ENCODE data around the gene MAGI1. TPM values are rescaled to one million over a fixed set of nuclear protein-coding genes. Genes with fewer than 3 reads are reported as not detected.

The MAGI1 gene
- total and polyA plus RNA-seq, 7 donors: 10.2 to 54.0 (median 29.8) TPM

DNA sequence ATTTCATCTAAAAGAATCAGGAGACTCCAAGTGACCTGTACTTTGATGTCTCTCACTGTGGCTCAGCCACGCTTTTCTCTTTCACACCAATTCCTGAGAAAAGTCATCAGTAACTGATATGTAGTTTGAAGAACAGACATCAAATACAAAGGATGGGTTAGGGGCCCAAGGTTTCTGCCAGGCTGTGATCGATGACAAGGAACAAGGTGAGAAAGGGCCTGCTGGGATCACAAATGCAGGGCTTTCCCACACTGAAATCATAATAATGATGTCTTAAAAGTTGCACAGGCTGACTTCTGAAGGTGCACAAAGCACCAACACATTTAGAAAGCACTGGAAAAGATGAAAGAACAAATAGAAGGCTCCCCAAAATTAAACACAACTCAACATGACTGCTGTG lies 396.9 kb downstream of the MAGI1 start:
- peaks cover 0 to 4% (median 0%) of the 10 kb centered on the region in 4 donors for H3K9me3 ChIP-seq
- H3K4me3 ChIP-seq: no peak overlapping the region
- intact Hi-C loops (cut with DNase I): no loop called here
- no peak for DNase-seq
- no peaks in the 10 kb centered on the region for H3K27me3 ChIP-seq
- 65 to 84% methylated on average over 2 of the region's 2 CpGs for WGBS, 2 donors
- H3K4me1 ChIP-seq: peaks cover 0 to 16% (median 6%) of the 10 kb centered on the region in 4 donors
- H3K36me3 ChIP-seq: no peaks in the 10 kb centered on the region
- no peak for TF ChIP-seq POLR2AphosphoS5 (IDR thresholded peaks at IDR 0.05)
- no peak for TF ChIP-seq POLR2A (IDR thresholded peaks at IDR 0.05)
- TF ChIP-seq, protein P1, sequence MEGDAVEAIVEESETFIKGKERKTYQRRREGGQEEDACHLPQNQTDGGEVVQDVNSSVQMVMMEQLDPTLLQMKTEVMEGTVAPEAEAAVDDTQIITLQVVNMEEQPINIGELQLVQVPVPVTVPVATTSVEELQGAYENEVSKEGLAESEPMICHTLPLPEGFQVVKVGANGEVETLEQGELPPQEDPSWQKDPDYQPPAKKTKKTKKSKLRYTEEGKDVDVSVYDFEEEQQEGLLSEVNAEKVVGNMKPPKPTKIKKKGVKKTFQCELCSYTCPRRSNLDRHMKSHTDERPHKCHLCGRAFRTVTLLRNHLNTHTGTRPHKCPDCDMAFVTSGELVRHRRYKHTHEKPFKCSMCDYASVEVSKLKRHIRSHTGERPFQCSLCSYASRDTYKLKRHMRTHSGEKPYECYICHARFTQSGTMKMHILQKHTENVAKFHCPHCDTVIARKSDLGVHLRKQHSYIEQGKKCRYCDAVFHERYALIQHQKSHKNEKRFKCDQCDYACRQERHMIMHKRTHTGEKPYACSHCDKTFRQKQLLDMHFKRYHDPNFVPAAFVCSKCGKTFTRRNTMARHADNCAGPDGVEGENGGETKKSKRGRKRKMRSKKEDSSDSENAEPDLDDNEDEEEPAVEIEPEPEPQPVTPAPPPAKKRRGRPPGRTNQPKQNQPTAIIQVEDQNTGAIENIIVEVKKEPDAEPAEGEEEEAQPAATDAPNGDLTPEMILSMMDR (IDR thresholded peaks at IDR 0.05): no peak
- H3K27ac ChIP-seq: no peak overlapping the region

DNA sequence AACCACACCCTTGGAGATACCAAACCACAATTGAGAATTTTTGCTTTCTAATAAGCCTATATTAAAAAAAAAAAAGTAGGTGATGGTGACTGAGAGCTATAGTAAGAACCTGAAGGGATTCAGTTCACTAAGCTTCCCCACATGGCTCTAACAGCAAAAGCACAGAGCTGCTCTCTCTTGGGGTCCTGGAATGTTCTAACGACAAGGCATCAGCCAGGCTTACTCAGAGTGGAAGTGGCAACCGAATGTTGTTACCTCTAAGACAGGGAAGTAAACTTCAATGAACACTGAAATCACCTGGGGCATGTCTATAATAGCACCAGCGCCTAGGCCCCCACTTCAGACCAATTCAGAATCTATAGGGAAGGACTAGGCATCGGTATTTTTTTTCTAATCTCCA lies 397.7 kb downstream of the MAGI1 start:
- intact Hi-C loops (cut with DNase I): no loop called here
- Histone ChIP-seq H3K27me3 (no peaks in the 10 kb centered on the region), H3K27ac (no peak overlapping the region), H3K4me3 (no peak overlapping the region), H3K9me3 (no peaks in the 10 kb centered on the region), H3K4me1 (peaks cover 0 to 16% (median 6%) of the 10 kb centered on the region in 4 donors), H3K36me3 (no peaks in the 10 kb centered on the region)
- TF ChIP-seq EP300 (IDR thresholded peaks at IDR 0.05) (no peak), POLR2AphosphoS5 (IDR thresholded peaks at IDR 0.05) (no peak), POLR2A (IDR thresholded peaks at IDR 0.05) (no peak)
- TF ChIP-seq, protein P1 (IDR thresholded peaks at IDR 0.05): no peak
- 79 to 80% methylated on average over 4 of the region's 4 CpGs for WGBS, 2 donors
- no peak for DNase-seq

DNA sequence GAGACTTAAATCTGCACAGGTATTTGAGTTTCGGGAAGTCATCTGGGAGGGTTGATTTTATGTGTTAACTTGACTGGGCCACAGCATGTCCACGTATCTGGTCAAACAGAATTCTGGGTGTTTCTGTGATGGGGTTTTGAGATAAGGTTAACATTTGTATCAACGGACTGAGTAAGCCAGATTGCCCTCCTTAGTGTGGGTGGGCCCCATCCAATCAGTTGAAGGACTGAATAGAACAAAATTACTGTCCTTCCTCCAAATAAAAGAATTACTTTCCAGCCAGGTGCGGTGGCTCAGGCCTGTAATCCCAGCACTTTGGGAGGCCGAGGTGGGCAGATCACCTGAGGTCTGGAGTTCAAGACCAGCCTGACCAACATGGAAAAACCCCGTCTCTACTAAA lies 399.3 kb downstream of the MAGI1 start:
- H3K4me1 ChIP-seq: peaks cover 0 to 16% (median 6%) of the 10 kb centered on the region in 4 donors
- TF ChIP-seq POLR2AphosphoS5 (IDR thresholded peaks at IDR 0.05) (no peak), POLR2A (IDR thresholded peaks at IDR 0.05) (no peak), EP300 (IDR thresholded peaks at IDR 0.05) (no peak)
- TF ChIP-seq, protein P1 (IDR thresholded peaks at IDR 0.05): no peak
- intact Hi-C loops (cut with DNase I): no loop called here
- 91 to 93% methylated on average over 6 of the region's 6 CpGs for WGBS, 2 donors
- H3K36me3 ChIP-seq: no peaks in the 10 kb centered on the region
- H3K9me3 ChIP-seq: no peaks in the 10 kb centered on the region
- no peaks in the 10 kb centered on the region for H3K27me3 ChIP-seq
- H3K4me3 ChIP-seq: no peak overlapping the region
- no peak for DNase-seq
- H3K27ac ChIP-seq: no peak overlapping the region

DNA sequence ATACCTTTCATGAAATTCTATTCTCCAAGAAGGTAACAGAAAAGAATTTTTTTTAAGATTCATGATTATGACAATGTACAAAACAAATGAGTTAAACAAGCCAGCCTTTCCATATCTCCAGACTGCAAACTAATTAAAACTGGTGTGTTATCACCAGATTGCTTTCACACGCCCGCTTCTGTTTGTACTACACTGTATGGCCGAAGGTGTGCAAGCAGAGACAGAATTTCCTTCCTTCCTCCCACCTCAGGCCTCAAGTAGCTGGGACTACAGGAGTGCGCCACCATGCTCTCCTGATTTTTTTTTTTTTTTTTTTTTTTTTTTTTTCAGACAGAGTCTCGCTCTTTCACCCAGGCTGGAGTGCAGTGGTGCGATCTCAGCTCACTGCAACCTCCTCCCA lies 400.4 kb downstream of the MAGI1 start:
- WGBS, 2 donors: 42 to 72% methylated on average over 6 of the region's 6 CpGs
- H3K4me3 ChIP-seq: no peak overlapping the region
- no peak overlapping the region for H3K27ac ChIP-seq
- H3K36me3 ChIP-seq: no peaks in the 10 kb centered on the region
- H3K27me3 ChIP-seq: no peaks in the 10 kb centered on the region
- no peak for TF ChIP-seq EP300 (IDR thresholded peaks at IDR 0.05)
- no peak for TF ChIP-seq POLR2A (IDR thresholded peaks at IDR 0.05)
- TF ChIP-seq, protein P1 (IDR thresholded peaks at IDR 0.05): no peak
- no peak for TF ChIP-seq POLR2AphosphoS5 (IDR thresholded peaks at IDR 0.05)
- DNase-seq: no peak
- peaks cover 0 to 15% (median 6%) of the 10 kb centered on the region in 4 donors for H3K4me1 ChIP-seq
- intact Hi-C loops (cut with DNase I): no loop called here
- no peaks in the 10 kb centered on the region for H3K9me3 ChIP-seq

DNA sequence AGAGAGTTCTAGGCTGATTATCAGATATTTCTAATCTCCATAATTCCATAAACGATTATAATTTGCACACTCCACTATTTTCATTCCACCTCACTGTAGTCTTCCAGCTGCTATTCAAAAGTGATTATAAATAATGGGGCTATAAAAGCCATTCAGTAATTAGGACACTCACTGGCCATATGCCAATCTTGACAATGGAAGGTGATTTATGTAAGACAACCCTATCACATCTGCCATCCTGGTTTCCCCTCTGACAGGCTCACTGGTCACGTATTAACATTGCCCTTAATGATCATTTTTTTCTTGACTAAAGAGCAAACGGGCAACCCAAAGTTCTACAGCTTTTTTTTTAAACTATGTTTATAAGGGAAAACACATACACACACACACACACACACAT lies 402.4 kb downstream of the MAGI1 start:
- Histone ChIP-seq H3K4me3 (no peak overlapping the region), H3K36me3 (no peaks in the 10 kb centered on the region), H3K27ac (no peak overlapping the region), H3K9me3 (no peaks in the 10 kb centered on the region), H3K4me1 (peaks cover 0 to 4% (median 0%) of the 10 kb centered on the region in 4 donors), H3K27me3 (no peaks in the 10 kb centered on the region)
- TF ChIP-seq POLR2AphosphoS5 (IDR thresholded peaks at IDR 0.05) (no peak), POLR2A (IDR thresholded peaks at IDR 0.05) (no peak), EP300 (IDR thresholded peaks at IDR 0.05) (no peak)
- TF ChIP-seq, protein P1 (IDR thresholded peaks at IDR 0.05): no peak
- intact Hi-C loops (cut with DNase I): no loop called here
- 51 to 61% methylated on average over 3 of the region's 3 CpGs for WGBS, 2 donors
- DNase-seq: no peak
